Activated B cell treated with CpG ODN at 0.5 μM for 24 hours (primary cell): Measurements from ENCODE around the gene SLC19A1. TPM values are rescaled to one million over a fixed set of nuclear protein-coding genes. Genes with fewer than 3 reads are reported as not detected.

Experiments
- ATAC-seq: fragments of 200-7000 bp; cut with Tn5 transposase; one replicate; pipeline ENCODE4 v1.10.0; 2021; ENCODE audit warnings: low read depth, mild to moderate bottlenecking, moderate library complexity
- CTCF ChIA-PET: fragments of 350-600 bp; sonication (Branson Sonifier 250); formaldehyde crosslinking; loops from one replicate; lab custom pipeline; 2021; ENCODE audit warnings: antibody characterized with exemption; lab: Charles Lee
- POLR2A ChIA-PET: fragments of 350-600 bp; sonication (Branson Sonifier 250); formaldehyde crosslinking; loops from one replicate; lab custom pipeline; 2021; ENCODE audit warnings: antibody characterized with exemption; lab: Charles Lee
- DNase-seq: peaks from one replicate; pipeline ENCODE4 v3.0.0; 2022
- H3K27ac Mint-ChIP-seq: one replicate; pipeline ENCODE4 v1.8.0; 2020; ENCODE audit warnings: mixed read lengths
- H3K27me3 Mint-ChIP-seq: one replicate; pipeline ENCODE4 v1.8.0; 2021; ENCODE audit warnings: mixed read lengths
- H3K36me3 Mint-ChIP-seq: one replicate; pipeline ENCODE4 v1.8.0; 2021; ENCODE audit warnings: low read depth, mixed read lengths
- H3K4me1 Mint-ChIP-seq: one replicate; pipeline ENCODE4 v1.8.0; 2021; ENCODE audit warnings: mixed read lengths
- H3K4me3 Mint-ChIP-seq: one replicate; pipeline ENCODE4 v1.8.0; 2020; ENCODE audit warnings: mild to moderate bottlenecking, mixed read lengths
- H3K9me3 Mint-ChIP-seq: one replicate; pipeline ENCODE4 v1.8.0; 2020; ENCODE audit warnings: mixed read lengths
- CTCF ChIP-seq: fragments of 200-600 bp; IDR thresholded peaks from one replicate; pipeline ENCODE4 v1.8.0; 2022; ENCODE audit warnings: antibody characterized with exemption, mild to moderate bottlenecking
- intact Hi-C: fragments of 100-400 bp; cut with micrococcal nuclease; formaldehyde crosslinking; loops from one replicate; pipeline ENCODE4 v1.15.1; 2024
- total RNA-seq: library from RNA; stranded (reverse); gene quantifications from 2 replicates; pipeline ENCODE4 v1.2.3, GENCODE V29; 2022

The SLC19A1 gene
- total RNA-seq, 1 donor from 2014 or later = 10.7 TPM

- no peak for TF ChIP-seq CTCF
- no peak overlapping the region for H3K4me3 Mint-ChIP-seq
- CTCF ChIA-PET = interaction anchor here (2.2 to 2.4 kb wide), 2 partner anchors 120 to 344 kb away, joined by 5 to 12 read pairs; no protein-coding TSS in a partner anchor
Measured at GRCh38 chr21:45476582-45476981, 65.7 kb downstream of the SLC19A1 start.

GRCh38 chr21:45475797-45476570, 66.3 kb downstream of the SLC19A1 start:
- DNase-seq = no peak
- Mint-ChIP-seq H3K36me3 (no peaks in the 10 kb centered on the region), H3K9me3 (no peaks in the 10 kb centered on the region), H3K4me1 (peaks cover 30% of the 10 kb centered on the region), H3K27ac (no peak overlapping the region), H3K27me3 (no peaks in the 10 kb centered on the region), H3K4me3 (no peak overlapping the region)
- CTCF ChIA-PET = no interaction called here
- intact Hi-C loops = loop anchor here (5.0 kb wide), 1 partner anchor 66 kb away; the partner anchor contains the start of gene SLC19A1
- ATAC-seq = no peak
- POLR2A ChIA-PET = no interaction called here
- no peak for TF ChIP-seq CTCF

More at GRCh38 chr21:45476582-45476981, 65.7 kb downstream of the SLC19A1 start:
- intact Hi-C loops = loop anchor here (5.0 kb wide), 1 partner anchor 66 kb away; the partner anchor contains the start of gene SLC19A1
- ATAC-seq (no peak), DNase-seq (no peak)
- H3K27me3 Mint-ChIP-seq = no peaks in the 10 kb centered on the region
- H3K4me1 Mint-ChIP-seq = peaks cover 28% of the 10 kb centered on the region
- H3K36me3 Mint-ChIP-seq = no peaks in the 10 kb centered on the region
- H3K27ac Mint-ChIP-seq = no peak overlapping the region
- POLR2A ChIA-PET = no interaction called here
- no peaks in the 10 kb centered on the region for H3K9me3 Mint-ChIP-seq

- Mint-ChIP-seq H3K4me3 (no peak overlapping the region), H3K27me3 (no peaks in the 10 kb centered on the region), H3K9me3 (no peaks in the 10 kb centered on the region), H3K27ac (no peak overlapping the region), H3K36me3 (no peaks in the 10 kb centered on the region), H3K4me1 (peaks cover 29% of the 10 kb centered on the region)
- no peak for TF ChIP-seq CTCF
- ChIA-PET CTCF (no interaction called here), POLR2A (no interaction called here)
- DNase-seq = no peak
- ATAC-seq = no peak
- intact Hi-C loops = loop anchor here (5.0 kb wide), 1 partner anchor 67 kb away; the partner anchor contains the start of gene SLC19A1
Measured at GRCh38 chr21:45475004-45475685, 67.1 kb downstream of the SLC19A1 start.

- DNase-seq = no peak
- Mint-ChIP-seq H3K4me1 (peaks cover 25% of the 10 kb centered on the region), H3K36me3 (no peaks in the 10 kb centered on the region), H3K27me3 (no peaks in the 10 kb centered on the region), H3K27ac (peak overlapping the region; percentile 2), H3K9me3 (no peaks in the 10 kb centered on the region), H3K4me3 (no peak overlapping the region)
- CTCF ChIA-PET = no interaction called here
- POLR2A ChIA-PET = no interaction called here
- intact Hi-C loops = no loop called here
- no peak for ATAC-seq
- no peak for TF ChIP-seq CTCF
Measured at GRCh38 chr21:45474323-45474950, 67.8 kb downstream of the SLC19A1 start.
